HEK293 (cell line): ENCODE data around the gene GPR34.

Experiments
- CTCF ChIA-PET: fragments of 350-600 bp; formaldehyde crosslinking; extraction: SDS; loops from one replicate; lab custom pipeline; 2021; ENCODE audit warnings: antibody characterized with exemption; lab: Yijun Ruan, JAX
- POLR2A ChIA-PET: fragments of 300-600 bp; formaldehyde crosslinking; extraction: SDS; loops from one replicate; lab custom pipeline; 2020; ENCODE audit warnings: antibody characterized with exemption, inconsistent platforms; lab: Yijun Ruan, JAX
- H3K27ac ChIP-seq: fragments of 200-500 bp; sonication (Bioruptor generic); 2 replicates; pipeline ENCODE4 v1.5.1; 2014; ENCODE audit warnings: low read depth, low read length, control low read depth, inconsistent platforms; ENCODE audit errors: extremely low read depth
- H3K36me3 ChIP-seq, 2 experiments: fragments of 200-500 bp in 1 of 2; sonication (Bioruptor generic) in 1 of 2; 1 replicate in 1 of 2; 2 replicates in 1 of 2; pipeline ENCODE4 v1.5.1; 2014 to 2017; ENCODE audit warnings: inconsistent platforms in 2 of 2, low read length in 2 of 2; ENCODE audit not compliant: control insufficient read depth in 2 of 2, insufficient read depth in 1 of 2
- H3K4me1 ChIP-seq: fragments of 200-500 bp; sonication (Bioruptor generic); 2 replicates; pipeline ENCODE4 v1.5.1; 2014; ENCODE audit warnings: mild to moderate bottlenecking, low read length, inconsistent platforms; ENCODE audit not compliant: control insufficient read depth, insufficient read depth
- H3K4me3 ChIP-seq: 2 replicates; pipeline ENCODE4 v1.5.1; 2011; ENCODE audit warnings: low read depth, mild to moderate bottlenecking, control low read depth, low read length, moderate library complexity
- H3K9me3 ChIP-seq: fragments of 200-500 bp; sonication (Bioruptor generic); 2 replicates; pipeline ENCODE4 v1.5.1; 2014; ENCODE audit warnings: low read depth, low read length, inconsistent platforms; ENCODE audit not compliant: control insufficient read depth, insufficient read depth
- REPIN1 ChIP-seq: fragments of 450-650 bp; formaldehyde crosslinking; IDR thresholded peaks from 2 replicates; pipeline ENCODE4 v1.5.1; 2017; ENCODE audit warnings: missing biosample characterization, missing genetic modification characterization, low read depth
- SCRT2 ChIP-seq: fragments of 450-650 bp; formaldehyde crosslinking; IDR thresholded peaks from 2 replicates; pipeline ENCODE4 v1.5.1; 2016; ENCODE audit warnings: missing biosample characterization, missing genetic modification characterization
- ZNF114 ChIP-seq: fragments of 450-650 bp; formaldehyde crosslinking; IDR thresholded peaks from 2 replicates; pipeline ENCODE4 v1.5.0; 2017; ENCODE audit warnings: missing biosample characterization, missing genetic modification characterization
- ZNF138 ChIP-seq: fragments of 450-650 bp; formaldehyde crosslinking; IDR thresholded peaks from 2 replicates; pipeline ENCODE4 v1.5.1; 2016; ENCODE audit warnings: missing biosample characterization, missing genetic modification characterization, borderline replicate concordance
- ZNF140 ChIP-seq: fragments of 450-650 bp; formaldehyde crosslinking; IDR thresholded peaks from 2 replicates; pipeline ENCODE4 v1.5.1; 2016; ENCODE audit warnings: missing biosample characterization, missing genetic modification characterization
- ZNF211 ChIP-seq: fragments of 450-650 bp; formaldehyde crosslinking; IDR thresholded peaks from 2 replicates; pipeline ENCODE4 v1.5.1; 2016; ENCODE audit warnings: low read depth, missing biosample characterization, missing genetic modification characterization
- ZNF350 ChIP-seq: fragments of 450-650 bp; formaldehyde crosslinking; IDR thresholded peaks from 2 replicates; pipeline ENCODE4 v1.5.0; 2017; ENCODE audit warnings: missing biosample characterization, mild to moderate bottlenecking, missing genetic modification characterization
- ZNF433 ChIP-seq: fragments of 450-650 bp; formaldehyde crosslinking; IDR thresholded peaks from 2 replicates; pipeline ENCODE4 v1.5.1; 2016; ENCODE audit warnings: missing biosample characterization, missing genetic modification characterization, low read depth
- ZNF514 ChIP-seq: fragments of 450-650 bp; formaldehyde crosslinking; IDR thresholded peaks from 2 replicates; pipeline ENCODE4 v1.5.1; 2016; ENCODE audit warnings: missing biosample characterization, missing genetic modification characterization
- ZNF544 ChIP-seq: fragments of 450-650 bp; formaldehyde crosslinking; IDR thresholded peaks from 2 replicates; pipeline ENCODE4 v1.5.0; 2017; ENCODE audit warnings: missing biosample characterization, missing genetic modification characterization
- ZNF558 ChIP-seq: fragments of 450-650 bp; formaldehyde crosslinking; IDR thresholded peaks from 2 replicates; pipeline ENCODE4 v1.5.1; 2016; ENCODE audit warnings: missing biosample characterization, missing genetic modification characterization
- ZNF621 ChIP-seq: fragments of 450-650 bp; formaldehyde crosslinking; IDR thresholded peaks from 2 replicates; pipeline ENCODE4 v1.5.1; 2017; ENCODE audit warnings: missing biosample characterization, missing genetic modification characterization
- ZNF654 ChIP-seq: fragments of 450-650 bp; formaldehyde crosslinking; IDR thresholded peaks from 2 replicates; pipeline ENCODE4 v1.5.1; 2016; ENCODE audit warnings: low read depth, missing biosample characterization, missing genetic modification characterization
- ZNF677 ChIP-seq: fragments of 450-650 bp; IDR thresholded peaks from 2 replicates; pipeline ENCODE4 v1.5.0; 2018; ENCODE audit warnings: missing biosample characterization, mild to moderate bottlenecking, missing genetic modification characterization, moderate library complexity
- ZNF768 ChIP-seq: fragments of 450-650 bp; formaldehyde crosslinking; IDR thresholded peaks from 2 replicates; pipeline ENCODE4 v1.5.1; 2018; ENCODE audit warnings: missing biosample characterization, mild to moderate bottlenecking, missing genetic modification characterization
- TF ChIP-seq, protein P1 (sequence below): fragments of 450-650 bp; formaldehyde crosslinking; IDR thresholded peaks from 2 replicates; pipeline ENCODE4 v1.5.1; 2016; ENCODE audit warnings: missing biosample characterization, missing genetic modification characterization
- TF ChIP-seq, protein P2 (sequence below): fragments of 450-650 bp; formaldehyde crosslinking; IDR thresholded peaks from 2 replicates; pipeline ENCODE4 v1.5.1; 2016; ENCODE audit warnings: missing biosample characterization, missing genetic modification characterization, low read depth
- TF ChIP-seq, protein P3 (sequence below): fragments of 450-650 bp; formaldehyde crosslinking; optimal IDR thresholded peaks from 2 replicates; pipeline ENCODE3; 2016; ENCODE audit warnings: missing biosample characterization, mild to moderate bottlenecking, missing genetic modification characterization
- TF ChIP-seq, protein P4 (sequence below): fragments of 450-650 bp; formaldehyde crosslinking; IDR thresholded peaks from 2 replicates; pipeline ENCODE4 v1.5.1; 2016; ENCODE audit warnings: missing biosample characterization, missing genetic modification characterization
- TF ChIP-seq, protein P5 (sequence below): fragments of 450-650 bp; formaldehyde crosslinking; IDR thresholded peaks from 2 replicates; pipeline ENCODE4 v1.5.1; 2016; ENCODE audit warnings: missing biosample characterization, missing genetic modification characterization

The GPR34 gene

DNA sequence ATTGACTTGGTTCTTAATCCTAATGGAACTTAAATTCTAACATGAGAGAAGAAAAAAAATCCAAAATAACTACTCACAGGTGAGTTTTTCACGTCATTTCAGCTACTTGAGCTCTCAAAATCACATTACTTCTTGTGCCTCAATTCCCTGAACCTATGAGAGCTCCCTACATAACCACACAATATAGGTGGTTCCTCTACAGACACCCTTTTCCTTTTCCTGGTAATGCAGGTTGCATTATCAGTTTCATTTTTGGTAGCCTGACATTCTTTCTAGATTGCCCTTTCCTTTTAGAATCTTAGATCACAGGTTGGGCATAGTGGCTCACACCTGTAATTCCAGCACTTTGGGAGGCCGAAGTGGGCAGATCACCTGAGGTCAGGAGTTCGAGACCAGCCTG, 4.3 kb downstream of the GPR34 start:
- TF ChIP-seq ZNF544 (no peak), ZNF514 (no peak), ZNF677 (no peak), ZNF654 (tag by site-specific recombination) (no peak), ZNF114 (no peak), SCRT2 (no peak), ZNF558 (tag by site-specific recombination) (no peak), ZNF211 (tag by site-specific recombination) (no peak), ZNF140 (tag by site-specific recombination) (no peak), ZNF138 (no peak), ZNF433 (tag by site-specific recombination) (no peak), REPIN1 (tag by site-specific recombination) (no peak), ZNF621 (tag by site-specific recombination) (no peak), ZNF350 (tag by site-specific recombination) (no peak)
- TF ChIP-seq, protein P1, sequence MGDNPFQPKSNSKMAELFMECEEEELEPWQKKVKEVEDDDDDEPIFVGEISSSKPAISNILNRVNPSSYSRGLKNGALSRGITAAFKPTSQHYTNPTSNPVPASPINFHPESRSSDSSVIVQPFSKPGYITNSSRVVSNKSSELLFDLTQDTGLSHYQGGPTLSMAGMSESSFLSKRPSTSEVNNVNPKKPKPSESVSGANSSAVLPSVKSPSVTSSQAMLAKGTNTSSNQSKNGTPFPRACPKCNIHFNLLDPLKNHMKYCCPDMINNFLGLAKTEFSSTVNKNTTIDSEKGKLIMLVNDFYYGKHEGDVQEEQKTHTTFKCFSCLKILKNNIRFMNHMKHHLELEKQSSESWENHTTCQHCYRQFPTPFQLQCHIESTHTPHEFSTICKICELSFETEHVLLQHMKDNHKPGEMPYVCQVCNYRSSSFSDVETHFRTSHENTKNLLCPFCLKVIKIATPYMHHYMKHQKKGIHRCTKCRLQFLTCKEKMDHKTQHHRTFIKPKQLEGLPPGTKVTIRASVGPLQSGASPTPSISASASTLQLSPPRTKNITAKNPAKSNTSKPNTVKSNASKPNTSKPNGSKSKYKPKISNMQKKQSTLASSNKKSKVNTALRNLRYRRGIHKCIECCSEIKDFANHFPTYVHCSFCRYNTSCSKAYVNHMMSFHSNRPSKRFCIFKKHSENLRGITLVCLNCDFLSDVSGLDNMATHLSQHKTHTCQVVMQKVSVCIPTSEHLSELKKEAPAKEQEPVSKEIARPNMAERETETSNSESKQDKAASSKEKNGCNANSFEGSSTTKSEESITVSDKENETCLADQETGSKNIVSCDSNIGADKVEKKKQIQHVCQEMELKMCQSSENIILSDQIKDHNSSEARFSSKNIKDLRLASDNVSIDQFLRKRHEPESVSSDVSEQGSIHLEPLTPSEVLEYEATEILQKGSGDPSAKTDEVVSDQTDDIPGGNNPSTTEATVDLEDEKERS, result no peak
- TF ChIP-seq, protein P2, sequence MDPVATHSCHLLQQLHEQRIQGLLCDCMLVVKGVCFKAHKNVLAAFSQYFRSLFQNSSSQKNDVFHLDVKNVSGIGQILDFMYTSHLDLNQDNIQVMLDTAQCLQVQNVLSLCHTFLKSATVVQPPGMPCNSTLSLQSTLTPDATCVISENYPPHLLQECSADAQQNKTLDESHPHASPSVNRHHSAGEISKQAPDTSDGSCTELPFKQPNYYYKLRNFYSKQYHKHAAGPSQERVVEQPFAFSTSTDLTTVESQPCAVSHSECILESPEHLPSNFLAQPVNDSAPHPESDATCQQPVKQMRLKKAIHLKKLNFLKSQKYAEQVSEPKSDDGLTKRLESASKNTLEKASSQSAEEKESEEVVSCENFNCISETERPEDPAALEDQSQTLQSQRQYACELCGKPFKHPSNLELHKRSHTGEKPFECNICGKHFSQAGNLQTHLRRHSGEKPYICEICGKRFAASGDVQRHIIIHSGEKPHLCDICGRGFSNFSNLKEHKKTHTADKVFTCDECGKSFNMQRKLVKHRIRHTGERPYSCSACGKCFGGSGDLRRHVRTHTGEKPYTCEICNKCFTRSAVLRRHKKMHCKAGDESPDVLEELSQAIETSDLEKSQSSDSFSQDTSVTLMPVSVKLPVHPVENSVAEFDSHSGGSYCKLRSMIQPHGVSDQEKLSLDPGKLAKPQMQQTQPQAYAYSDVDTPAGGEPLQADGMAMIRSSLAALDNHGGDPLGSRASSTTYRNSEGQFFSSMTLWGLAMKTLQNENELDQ (tag by site-specific recombination), result no peak
- TF ChIP-seq, protein P3, sequence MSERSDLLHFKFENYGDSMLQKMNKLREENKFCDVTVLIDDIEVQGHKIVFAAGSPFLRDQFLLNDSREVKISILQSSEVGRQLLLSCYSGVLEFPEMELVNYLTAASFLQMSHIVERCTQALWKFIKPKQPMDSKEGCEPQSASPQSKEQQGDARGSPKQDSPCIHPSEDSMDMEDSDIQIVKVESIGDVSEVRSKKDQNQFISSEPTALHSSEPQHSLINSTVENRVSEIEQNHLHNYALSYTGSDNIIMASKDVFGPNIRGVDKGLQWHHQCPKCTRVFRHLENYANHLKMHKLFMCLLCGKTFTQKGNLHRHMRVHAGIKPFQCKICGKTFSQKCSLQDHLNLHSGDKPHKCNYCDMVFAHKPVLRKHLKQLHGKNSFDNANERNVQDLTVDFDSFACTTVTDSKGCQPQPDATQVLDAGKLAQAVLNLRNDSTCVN (tag by site-specific recombination), result no peak
- TF ChIP-seq, protein P4, sequence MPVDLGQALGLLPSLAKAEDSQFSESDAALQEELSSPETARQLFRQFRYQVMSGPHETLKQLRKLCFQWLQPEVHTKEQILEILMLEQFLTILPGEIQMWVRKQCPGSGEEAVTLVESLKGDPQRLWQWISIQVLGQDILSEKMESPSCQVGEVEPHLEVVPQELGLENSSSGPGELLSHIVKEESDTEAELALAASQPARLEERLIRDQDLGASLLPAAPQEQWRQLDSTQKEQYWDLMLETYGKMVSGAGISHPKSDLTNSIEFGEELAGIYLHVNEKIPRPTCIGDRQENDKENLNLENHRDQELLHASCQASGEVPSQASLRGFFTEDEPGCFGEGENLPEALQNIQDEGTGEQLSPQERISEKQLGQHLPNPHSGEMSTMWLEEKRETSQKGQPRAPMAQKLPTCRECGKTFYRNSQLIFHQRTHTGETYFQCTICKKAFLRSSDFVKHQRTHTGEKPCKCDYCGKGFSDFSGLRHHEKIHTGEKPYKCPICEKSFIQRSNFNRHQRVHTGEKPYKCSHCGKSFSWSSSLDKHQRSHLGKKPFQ (tag by site-specific recombination), result no peak
- Histone ChIP-seq H3K4me1 (no peaks in the 10 kb centered on the region), H3K36me3 (no peaks in the 10 kb centered on the region), H3K27ac (no peak overlapping the region), H3K9me3 (no peaks in the 10 kb centered on the region), H3K4me3 (no peak overlapping the region)
- ChIA-PET CTCF (interaction anchor here (0.7 kb wide), 1 partner anchor 31 kb away, joined by 3 read pairs; no protein-coding TSS in a partner anchor), POLR2A (no interaction called here)

DNA sequence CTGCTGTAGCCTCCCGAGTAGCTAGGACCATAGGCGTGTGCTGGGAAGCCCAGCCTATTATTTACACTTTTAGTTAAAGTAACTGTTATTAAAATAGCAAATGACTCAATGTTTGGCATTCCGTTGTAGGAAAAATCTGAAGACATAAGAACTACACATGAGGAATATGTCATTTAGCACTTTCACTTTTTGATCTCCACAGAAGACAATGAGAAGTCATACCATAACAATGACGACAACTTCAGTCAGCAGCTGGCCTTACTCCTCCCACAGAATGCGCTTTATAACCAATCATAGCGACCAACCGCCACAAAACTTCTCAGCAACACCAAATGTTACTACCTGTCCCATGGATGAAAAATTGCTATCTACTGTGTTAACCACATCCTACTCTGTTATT, 6.7 kb downstream of the GPR34 start:
- Histone ChIP-seq H3K36me3 (no peaks in the 10 kb centered on the region), H3K4me1 (no peaks in the 10 kb centered on the region), H3K27ac (no peak overlapping the region), H3K4me3 (no peak overlapping the region), H3K9me3 (no peaks in the 10 kb centered on the region)
- POLR2A ChIA-PET, result interaction anchor here (0.7 kb wide), 2 partner anchors 23 to 569 kb away, joined by 3 to 4 read pairs; no protein-coding TSS in a partner anchor
- TF ChIP-seq, protein P5, sequence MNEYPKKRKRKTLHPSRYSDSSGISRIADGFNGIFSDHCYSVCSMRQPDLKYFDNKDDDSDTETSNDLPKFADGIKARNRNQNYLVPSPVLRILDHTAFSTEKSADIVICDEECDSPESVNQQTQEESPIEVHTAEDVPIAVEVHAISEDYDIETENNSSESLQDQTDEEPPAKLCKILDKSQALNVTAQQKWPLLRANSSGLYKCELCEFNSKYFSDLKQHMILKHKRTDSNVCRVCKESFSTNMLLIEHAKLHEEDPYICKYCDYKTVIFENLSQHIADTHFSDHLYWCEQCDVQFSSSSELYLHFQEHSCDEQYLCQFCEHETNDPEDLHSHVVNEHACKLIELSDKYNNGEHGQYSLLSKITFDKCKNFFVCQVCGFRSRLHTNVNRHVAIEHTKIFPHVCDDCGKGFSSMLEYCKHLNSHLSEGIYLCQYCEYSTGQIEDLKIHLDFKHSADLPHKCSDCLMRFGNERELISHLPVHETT (tag by site-specific recombination), result no peak
- no peak for TF ChIP-seq ZNF768 (tag by site-specific recombination)
- CTCF ChIA-PET, result no interaction called here
